DOHH2 (cell line): ENCODE data around the gene SLC16A3.

Source experiments
- H3F3A ChIP-seq: fragments of 200-600 bp; sonication (generic), shearing (Covaris generic); 2 replicates; pipeline ENCODE4 v1.6.0; 2016; ENCODE audit warnings: antibody characterized with exemption, mild to moderate bottlenecking; ENCODE audit not compliant: control insufficient read depth, insufficient read depth
- H3K27ac ChIP-seq: fragments of 200-600 bp; sonication (generic); 2 replicates; pipeline ENCODE4 v1.5.1; 2014; ENCODE audit warnings: low read depth, mild to moderate bottlenecking, low read length, moderate library complexity
- H3K27me3 ChIP-seq: fragments of 200-600 bp; sonication (generic); 2 replicates; pipeline ENCODE4 v1.6.1; 2014; ENCODE audit warnings: mild to moderate bottlenecking, low read length, mixed read lengths; ENCODE audit not compliant: control insufficient read depth
- H3K36me3 ChIP-seq: fragments of 200-600 bp; sonication (generic); 2 replicates; pipeline ENCODE4 v1.6.1; 2014; ENCODE audit warnings: mild to moderate bottlenecking, low read length, moderate library complexity, mixed read lengths; ENCODE audit not compliant: control insufficient read depth
- H3K4me1 ChIP-seq: fragments of 200-600 bp; sonication (generic); 2 replicates; pipeline ENCODE4 v1.6.1; 2014; ENCODE audit warnings: mild to moderate bottlenecking, low read length, mixed read lengths; ENCODE audit not compliant: control insufficient read depth
- H3K4me2 ChIP-seq: fragments of 200-600 bp; sonication (generic); 2 replicates; pipeline ENCODE4 v1.6.0; 2014; ENCODE audit warnings: mild to moderate bottlenecking, low read length, moderate library complexity
- H3K4me3 ChIP-seq: fragments of 200-600 bp; sonication (generic); 2 replicates; pipeline ENCODE4 v1.5.1; 2014; ENCODE audit warnings: mild to moderate bottlenecking, low read length, mixed read lengths
- H3K79me2 ChIP-seq: fragments of 200-600 bp; sonication (generic); 2 replicates; pipeline ENCODE4 v1.6.1; 2014; ENCODE audit warnings: mild to moderate bottlenecking, low read length, mixed read lengths; ENCODE audit not compliant: control insufficient read depth
- H3K9me2 ChIP-seq: fragments of 200-600 bp; sonication (generic); replicated peaks from 2 replicates; pipeline ENCODE4 v1.6.1; 2014; ENCODE audit warnings: mild to moderate bottlenecking, low read length, mixed read lengths; ENCODE audit not compliant: control insufficient read depth
- H3K9me3 ChIP-seq: fragments of 200-600 bp; sonication (generic); 2 replicates; pipeline ENCODE4 v1.6.1; 2014; ENCODE audit warnings: antibody characterized with exemption, low read length, mixed read lengths; ENCODE audit not compliant: control insufficient read depth, insufficient read depth
- H4K20me1 ChIP-seq: fragments of 200-600 bp; sonication (generic); 2 replicates; pipeline ENCODE4 v1.6.0; 2014; ENCODE audit warnings: low read depth, mild to moderate bottlenecking, antibody characterized with exemption, low read length, moderate library complexity; ENCODE audit not compliant: control insufficient read depth, insufficient read depth
- CTCF ChIP-seq: fragments of 200-600 bp; sonication (generic); IDR thresholded peaks from one replicate; pipeline ENCODE4 v1.5.1; 2014; ENCODE audit warnings: antibody characterized with exemption, mild to moderate bottlenecking, low read depth, low read length; ENCODE audit not compliant: poor library complexity, severe bottlenecking
- EZH2phosphoT487 ChIP-seq: fragments of 200-600 bp; sonication (generic); IDR thresholded peaks from 2 replicates; pipeline ENCODE4 v1.6.1; 2017; ENCODE audit warnings: borderline replicate concordance, mild to moderate bottlenecking, antibody characterized with exemption, low read length, moderate library complexity, mixed read lengths

Gene SLC16A3

GRCh38 chr17:82228842-82229697 is at the start of gene SLC16A3:
Gene SLC16A3, plus strand, starts transcription at chr17:82229042. Its CDS starts 6,967 bp downstream, at chr17:82236009.
- Histone ChIP-seq H3F3A (peaks cover 6% of the 10 kb centered on the region), H3K79me2 (peaks cover 4% of the 10 kb centered on the region; the same call in 1 of the 2 replicates), H3K4me3 (peak within 1 kb of the TSS; percentile 82), H3K9me2 (no peaks in the 10 kb centered on the region), H3K36me3 (peaks cover 4% of the 10 kb centered on the region; the same call in 1 of the 2 replicates), H4K20me1 (peaks cover 4% of the 10 kb centered on the region; the same call in 1 of the 2 replicates), H3K9me3 (no peaks in the 10 kb centered on the region), H3K4me2 (peak within 1 kb of the TSS; percentile 57), H3K27me3 (peaks cover 43% of the 10 kb centered on the region), H3K27ac (0 out of 2 replicates have a peak within 1 kb of the TSS, but pooled peaks have one; percentile 0), H3K4me1 (peaks cover 59% of the 10 kb centered on the region)
- TF ChIP-seq CTCF (no peak), EZH2phosphoT487 (no peak)

- Histone ChIP-seq H3K9me2 (no peaks in the 10 kb centered on the region), H4K20me1 (no peaks in the 10 kb centered on the region), H3K36me3 (no peaks in the 10 kb centered on the region)
These were observed 49.4 kb upstream of the SLC16A3 start for GRCh38 chr17:82179412-82179811.

GRCh38 chr17:82179946-82180475 is 48.8 kb upstream of the SLC16A3 start:
- TF ChIP-seq CTCF (no peak), EZH2phosphoT487 (no peak)

More at GRCh38 chr17:82179412-82179811, 49.4 kb upstream of the SLC16A3 start:
- H3K9me3 ChIP-seq = no peaks in the 10 kb centered on the region
- no peak overlapping the region for H3K4me3 ChIP-seq
- H3K79me2 ChIP-seq = no peaks in the 10 kb centered on the region
- H3K4me1 ChIP-seq = peaks cover 10% of the 10 kb centered on the region
- H3K27me3 ChIP-seq = no peaks in the 10 kb centered on the region
- no peak for TF ChIP-seq EZH2phosphoT487
- TF ChIP-seq CTCF = no peak
- H3K27ac ChIP-seq = no peak overlapping the region
- no peaks in the 10 kb centered on the region for H3F3A ChIP-seq
- no peak overlapping the region for H3K4me2 ChIP-seq

More at GRCh38 chr17:82179946-82180475, 48.8 kb upstream of the SLC16A3 start:
- no peak overlapping the region for H3K4me2 ChIP-seq
- no peaks in the 10 kb centered on the region for H3K36me3 ChIP-seq
- H3F3A ChIP-seq = no peaks in the 10 kb centered on the region
- H3K27me3 ChIP-seq = no peaks in the 10 kb centered on the region
- H3K4me1 ChIP-seq = peaks cover 10% of the 10 kb centered on the region
- H3K9me2 ChIP-seq = no peaks in the 10 kb centered on the region
- no peak overlapping the region for H3K4me3 ChIP-seq
- H4K20me1 ChIP-seq = no peaks in the 10 kb centered on the region
- H3K27ac ChIP-seq = no peak overlapping the region
- no peaks in the 10 kb centered on the region for H3K9me3 ChIP-seq
- H3K79me2 ChIP-seq = no peaks in the 10 kb centered on the region
